Endothelial cell of umbilical vein (primary cell): ENCODE results near the gene SMC5.

ENCODE experiments used
- EZH2 ChIP-seq: IDR thresholded peaks from 2 replicates; pipeline ENCODE4 v1.6.1; 2012; ENCODE audit warnings: borderline replicate concordance, low read depth, mild to moderate bottlenecking, moderate library complexity, low read length, inconsistent platforms; ENCODE audit not compliant: severe bottlenecking
- POLR2AphosphoS5 ChIP-seq: IDR thresholded peaks from 2 replicates; pipeline ENCODE4 v1.6.1; 2012; ENCODE audit warnings: low read depth, mild to moderate bottlenecking, control low read depth, low read length, moderate library complexity; ENCODE audit not compliant: insufficient read depth

DNA sequence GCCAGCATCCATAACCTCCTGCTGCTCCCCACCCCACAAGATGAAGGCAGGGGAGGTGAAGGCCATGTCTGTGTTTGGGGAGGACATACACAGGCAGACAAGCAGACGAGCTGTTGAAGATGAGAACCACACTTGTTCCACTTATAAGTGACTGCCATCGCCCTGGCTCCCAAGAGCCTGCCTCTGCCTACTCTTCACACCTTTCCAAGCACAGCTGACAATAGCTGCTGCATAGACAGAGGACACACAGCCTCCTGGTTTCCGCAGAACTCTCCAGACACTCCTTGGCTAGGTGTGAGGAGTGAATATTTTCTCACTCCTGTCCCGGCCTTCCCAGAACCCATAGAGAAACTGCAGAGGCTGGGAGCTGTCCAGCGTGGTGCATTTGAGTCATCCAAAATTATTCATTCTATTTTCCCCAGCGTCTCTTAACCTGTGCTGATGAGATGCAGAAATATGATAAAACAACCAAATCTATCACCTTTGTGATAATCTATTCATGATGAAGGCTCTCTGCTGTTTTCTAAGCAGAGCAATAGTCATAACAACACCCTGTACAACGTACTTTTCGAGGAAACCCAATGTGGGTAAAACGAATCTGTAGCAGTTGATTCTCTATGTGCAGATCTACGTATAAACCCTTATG is 131.0 kb downstream of the SMC5 start:
- TF ChIP-seq EZH2: no peak
- no peak for TF ChIP-seq POLR2AphosphoS5
